HTR-8/SVneo (cell line): ENCODE measurements around the gene KCTD4.
"Not testable (repeated sequence)": the region's sequence is repeated elsewhere in the genome, so short reads cannot be mapped to it uniquely, and the experiment has no call there.

ENCODE experiments used
- DNase-seq: peaks from one replicate; pipeline ENCODE4 v3.0.0; 2011; ENCODE audit warnings: low spot score, mixed read lengths; ENCODE audit not compliant: insufficient read length
- FAIRE-seq: peaks from 2 replicates; lab custom pipeline; 2011; peaks lifted over from hg19 to GRCh38; lab: Jason Lieb, UNC

The KCTD4 gene

DNA sequence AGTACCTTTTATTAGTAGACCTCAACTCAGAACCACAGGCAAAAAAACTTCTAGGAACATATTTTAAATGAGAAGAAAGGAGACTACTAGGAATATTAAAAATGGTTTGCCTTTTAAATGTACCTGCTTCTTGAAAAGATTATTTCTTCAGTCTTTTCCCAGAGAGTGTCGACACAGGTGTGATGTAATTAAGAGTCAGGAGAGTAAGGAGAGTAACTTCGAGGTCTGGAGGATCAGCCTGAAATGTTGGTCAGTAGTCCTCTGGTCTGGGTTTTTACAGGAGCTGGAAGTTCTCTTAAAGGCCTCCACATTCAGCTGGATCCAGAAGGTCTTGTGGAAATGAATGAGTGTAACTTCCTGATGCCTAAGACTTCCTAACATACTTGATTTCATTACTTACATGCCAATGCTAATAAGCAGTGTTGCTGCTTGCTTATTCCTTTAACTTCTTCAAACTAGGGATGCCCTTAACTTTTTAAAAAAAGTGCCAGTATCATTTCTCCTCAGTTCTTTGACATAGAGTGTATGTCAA, at the start of gene KCTD4:
TSS of gene KCTD4 (minus strand) at position 345 of the 532 bp plus-strand sequence. CDS start 6,478 bp downstream, outside the sequence.
- DNase-seq (no peak), FAIRE-seq (no peak)

DNA sequence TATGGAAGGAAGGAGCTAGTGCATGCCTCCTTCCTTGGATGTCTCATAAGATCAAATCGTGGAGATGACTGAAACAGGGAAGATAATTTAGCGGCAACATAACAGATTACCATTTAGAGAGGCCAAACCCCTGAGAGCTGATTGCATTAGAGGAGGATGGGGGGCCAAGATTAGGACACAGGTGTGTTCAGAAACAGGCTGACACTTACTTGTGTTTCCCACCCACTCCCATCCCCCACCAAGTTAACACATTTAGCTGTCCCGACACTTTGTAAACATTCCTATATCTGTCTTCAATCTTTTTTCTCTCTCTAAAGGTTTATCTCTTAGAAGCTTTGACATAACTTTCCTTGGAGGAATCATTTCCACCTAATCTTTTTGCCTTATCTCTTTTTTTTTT, 48.8 kb upstream of the KCTD4 start:
- DNase-seq (no peak), FAIRE-seq (no peak)

DNA sequence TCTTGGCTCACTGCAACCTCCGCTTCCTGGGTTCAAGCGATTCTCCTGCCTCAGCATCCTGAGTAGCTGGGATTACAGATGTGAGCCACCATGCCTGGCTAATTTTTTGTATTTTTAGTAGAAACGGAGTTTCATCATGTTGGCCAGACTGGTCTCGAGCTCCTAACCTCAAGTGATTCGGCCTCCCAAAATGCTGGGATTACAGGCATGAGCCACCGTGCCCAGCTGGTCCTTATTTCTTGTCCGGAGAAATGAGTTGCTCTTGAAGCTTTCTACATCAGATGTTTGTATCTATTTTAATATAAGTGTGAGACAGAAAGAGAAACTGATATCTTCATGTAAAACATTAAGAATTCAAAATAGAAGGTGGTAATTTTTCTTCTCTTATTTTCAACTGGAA, 43.9 kb upstream of the KCTD4 start:
- DNase-seq, FAIRE-seq: not testable (repeated sequence)

DNA sequence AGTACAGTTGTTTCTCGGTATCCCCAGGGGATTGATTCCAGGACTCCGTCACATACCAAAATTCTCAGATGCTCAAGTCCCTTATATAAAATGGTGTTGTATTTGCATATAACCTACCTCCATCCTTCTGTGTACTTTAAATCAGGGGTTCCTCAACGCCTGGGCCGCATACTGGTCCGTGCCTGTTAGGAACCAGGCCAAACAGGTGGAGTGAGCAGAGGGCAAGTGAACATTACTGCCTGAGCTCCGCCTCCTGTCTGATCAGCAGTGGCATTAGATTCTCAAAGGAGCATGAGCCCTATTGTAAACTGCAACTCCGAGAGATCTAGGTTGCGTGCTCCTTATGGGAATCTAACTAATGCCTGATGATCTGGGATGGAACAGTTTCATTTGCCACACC, 42.2 kb upstream of the KCTD4 start:
- DNase-seq (no peak), FAIRE-seq (no peak)

DNA sequence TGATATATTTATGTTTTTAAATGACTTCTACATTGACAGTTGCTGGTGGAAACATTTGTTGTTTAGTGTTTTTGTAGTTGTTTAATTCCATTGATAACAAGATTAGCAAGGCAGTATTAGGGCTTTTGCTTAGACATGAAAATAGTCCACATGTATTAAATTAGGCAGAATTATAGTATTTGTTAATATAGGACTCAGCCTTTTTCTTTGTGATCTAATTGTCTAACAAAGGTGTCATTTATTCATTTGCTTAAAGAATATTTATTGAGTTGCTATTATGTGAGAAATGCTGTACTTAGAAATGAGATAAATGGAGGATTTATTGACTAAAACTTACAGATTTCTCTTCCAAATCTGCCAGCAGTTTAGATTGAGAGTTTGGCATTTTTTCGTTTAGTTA, 41.7 kb upstream of the KCTD4 start:
- DNase-seq, result no peak
- no peak for FAIRE-seq

DNA sequence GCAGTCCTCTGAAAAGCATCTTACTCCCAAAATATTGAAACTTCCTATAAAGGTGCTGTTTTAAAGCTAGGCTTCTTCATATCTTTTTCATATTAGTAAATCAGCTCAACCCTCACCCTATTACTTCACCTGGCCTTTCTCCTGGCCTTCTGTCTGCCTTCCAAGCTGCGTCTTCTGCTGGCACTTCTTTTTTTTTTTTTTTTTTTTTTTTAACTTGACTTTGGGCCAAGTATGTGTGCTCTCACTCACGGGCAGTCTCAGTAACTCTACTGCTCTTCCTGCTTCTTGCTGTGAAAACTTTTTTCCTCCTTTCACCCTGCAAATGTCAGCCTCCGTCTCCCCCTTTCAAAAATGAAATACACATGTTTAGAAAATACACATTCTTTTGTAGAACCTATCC, 41.2 kb upstream of the KCTD4 start:
- FAIRE-seq, result no peak
- DNase-seq, result peak; percentile 35

DNA sequence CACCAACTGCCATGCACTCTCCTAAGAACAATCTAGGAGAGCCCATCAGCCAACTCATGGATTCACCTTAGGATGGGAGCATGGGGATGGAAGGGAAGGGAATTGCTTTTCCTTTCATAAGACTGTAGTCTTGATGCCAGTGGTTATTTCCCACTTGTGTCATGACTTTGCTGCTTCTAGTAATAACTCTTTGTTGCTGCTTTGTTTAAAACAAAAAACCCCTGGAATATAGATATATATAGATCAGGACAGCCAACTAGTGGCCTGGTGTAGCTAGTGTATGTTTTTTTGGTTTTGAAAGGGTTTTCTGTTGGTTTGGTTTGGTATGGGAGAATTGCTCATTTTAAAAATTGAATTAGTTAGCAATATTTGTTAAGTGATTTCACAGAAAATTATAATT, 39.3 kb upstream of the KCTD4 start:
- FAIRE-seq, result no peak
- DNase-seq, result no peak

DNA sequence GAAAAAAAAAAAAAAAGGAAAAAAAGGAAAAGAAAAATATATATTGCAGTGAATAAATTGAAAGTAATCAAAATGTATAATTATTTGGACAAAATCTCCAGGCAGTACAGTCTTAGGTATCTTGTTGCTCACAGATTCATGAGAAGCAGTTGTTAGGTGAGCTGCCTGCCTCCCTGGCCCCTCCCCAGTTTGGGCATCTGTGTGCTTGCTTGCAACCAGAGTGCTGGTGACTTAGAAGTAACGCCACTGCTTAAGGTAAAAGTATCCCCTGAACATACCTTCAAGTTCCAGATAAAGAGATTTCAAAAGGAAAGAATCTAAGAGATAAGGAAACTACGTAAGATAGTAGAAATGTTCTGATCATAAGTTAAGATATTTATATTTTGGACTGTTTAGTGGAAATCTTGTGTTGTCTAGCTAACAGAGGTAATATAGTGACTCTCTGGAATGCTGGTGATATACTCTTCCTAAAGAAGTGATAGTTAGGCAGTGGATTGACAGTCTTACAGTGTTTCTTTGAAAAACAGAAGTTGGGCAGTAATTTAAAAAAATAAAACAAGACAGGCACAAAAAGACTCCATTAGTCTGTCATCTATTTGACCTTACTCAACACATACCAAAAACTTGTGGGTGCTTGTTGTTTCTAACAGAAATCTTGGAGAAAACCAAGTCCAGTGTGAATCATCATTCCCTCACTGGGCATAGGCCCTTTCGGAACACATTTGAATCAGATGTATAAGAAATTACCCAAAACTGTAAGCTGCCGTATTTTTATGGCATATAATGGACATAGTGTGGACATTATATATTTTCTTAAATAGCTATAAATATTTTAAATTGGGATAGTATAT, 38.3 kb upstream of the KCTD4 start:
- DNase-seq, result no peak
- FAIRE-seq, result no peak

DNA sequence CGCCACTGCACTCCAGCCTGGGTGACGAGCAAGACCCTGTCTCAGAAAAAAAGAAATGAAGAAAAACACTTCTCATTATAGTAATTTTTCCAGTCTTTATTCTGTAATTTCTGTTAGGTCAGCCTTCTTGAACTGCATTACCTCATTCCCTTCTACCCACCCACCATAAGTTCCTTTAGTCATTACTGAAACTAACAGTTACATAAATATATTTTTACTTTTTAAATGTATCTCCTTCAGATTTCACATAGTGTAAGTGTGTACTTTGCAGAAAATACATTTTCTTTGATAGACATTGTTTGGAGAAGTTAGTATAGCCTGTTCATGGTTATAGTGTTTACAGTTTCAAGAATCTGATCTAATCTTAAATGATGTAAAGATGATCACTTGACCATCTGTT, 31.7 kb upstream of the KCTD4 start:
- DNase-seq, result no peak
- FAIRE-seq, result no peak

DNA sequence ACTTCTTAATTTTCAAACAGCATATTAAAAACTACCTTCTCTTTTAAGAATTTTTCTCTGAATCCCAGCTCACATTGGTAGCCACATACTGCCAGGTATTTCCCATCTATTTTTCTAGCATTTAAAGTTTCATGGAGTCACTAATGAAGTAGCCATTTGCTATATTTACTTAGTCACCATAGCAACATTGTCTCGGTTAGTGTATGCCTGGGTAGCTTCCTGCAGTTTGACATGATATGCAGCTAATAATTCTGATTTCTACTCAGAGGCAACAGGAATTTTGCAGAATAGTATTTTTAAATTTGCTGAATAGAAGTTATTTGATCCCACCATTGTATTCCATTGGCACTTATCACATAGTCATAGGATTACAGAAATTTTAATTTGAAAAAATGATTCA, 30.9 kb upstream of the KCTD4 start:
- FAIRE-seq (no peak), DNase-seq (no peak)

DNA sequence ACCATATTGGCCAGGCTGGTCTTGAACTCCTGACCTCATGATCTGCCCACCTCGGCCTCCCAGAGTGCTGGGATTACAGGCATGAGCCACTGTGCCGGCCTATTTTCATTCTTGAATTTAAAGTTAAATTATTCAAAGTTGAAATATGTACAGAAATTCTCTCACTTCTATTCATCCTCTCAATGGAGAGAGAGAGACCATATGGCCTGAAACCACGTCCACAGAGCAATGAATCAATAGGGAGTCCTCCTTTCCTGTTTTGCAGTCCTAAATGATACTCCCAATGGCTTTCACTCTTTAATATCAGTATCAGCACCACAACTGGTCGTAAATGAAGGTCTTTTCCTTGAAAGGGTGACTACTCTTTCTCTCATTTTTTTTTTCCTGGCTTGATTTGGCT, 30.5 kb upstream of the KCTD4 start:
- FAIRE-seq (no peak), DNase-seq (no peak)

DNA sequence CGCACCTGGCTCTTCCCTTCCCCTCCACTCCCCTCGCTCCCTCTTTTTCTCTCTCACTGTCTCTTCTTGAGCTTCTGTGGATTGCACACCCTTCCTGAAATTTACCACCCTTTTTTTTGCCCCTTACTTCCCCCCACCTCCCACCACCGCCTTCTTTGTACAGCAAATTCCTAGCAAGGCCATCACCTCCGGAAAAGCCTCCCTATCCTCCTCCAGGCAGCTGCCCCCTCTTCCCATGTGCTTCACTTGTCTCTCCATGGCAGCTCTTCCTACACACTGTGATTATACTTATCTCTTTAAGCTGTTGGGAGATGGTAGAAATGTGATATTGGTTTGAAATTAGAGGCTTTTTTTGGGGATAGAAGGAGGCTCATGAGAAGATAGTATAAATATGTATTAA, 28.3 kb upstream of the KCTD4 start:
- DNase-seq (no peak), FAIRE-seq (no peak)

DNA sequence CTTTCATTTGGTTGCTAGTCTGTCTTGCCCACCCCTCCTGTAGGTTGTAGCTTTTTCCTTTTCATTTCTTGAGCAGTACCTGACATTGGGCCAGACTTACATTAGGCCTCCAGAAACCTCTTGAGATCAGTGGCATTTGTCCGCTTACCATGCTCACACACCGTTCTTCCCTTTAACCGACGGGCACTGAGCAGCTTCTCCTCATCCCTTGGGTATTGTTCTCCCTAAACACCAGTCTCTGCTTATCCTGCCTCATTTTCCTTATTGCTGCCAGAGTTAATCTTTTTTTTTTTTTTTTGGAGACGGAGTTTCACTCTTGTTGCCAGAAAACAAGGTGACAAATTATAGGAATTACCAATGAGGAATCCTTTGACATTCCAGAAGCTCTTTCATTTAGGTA, 27.2 kb upstream of the KCTD4 start:
- FAIRE-seq (no peak), DNase-seq (no peak)

DNA sequence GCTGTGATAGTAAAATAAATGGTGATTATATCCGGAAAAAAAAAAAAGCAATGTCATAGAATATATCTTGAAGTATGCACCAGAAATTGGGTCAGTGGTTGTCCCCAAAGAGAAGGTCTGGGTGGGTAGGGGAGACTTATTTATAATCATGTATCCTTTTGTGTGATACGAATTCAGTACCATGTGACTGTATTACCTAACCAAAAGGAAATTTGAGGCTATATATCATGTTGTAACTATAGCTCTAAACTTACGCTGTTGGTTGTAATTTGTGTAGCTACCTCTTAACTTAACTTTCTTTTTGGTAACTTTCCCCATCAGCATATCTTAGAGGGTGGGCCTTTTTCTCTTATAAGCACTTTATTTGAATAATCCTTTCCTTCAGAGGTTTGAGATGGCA, 25.2 kb upstream of the KCTD4 start:
- DNase-seq, result no peak
- FAIRE-seq, result no peak

DNA sequence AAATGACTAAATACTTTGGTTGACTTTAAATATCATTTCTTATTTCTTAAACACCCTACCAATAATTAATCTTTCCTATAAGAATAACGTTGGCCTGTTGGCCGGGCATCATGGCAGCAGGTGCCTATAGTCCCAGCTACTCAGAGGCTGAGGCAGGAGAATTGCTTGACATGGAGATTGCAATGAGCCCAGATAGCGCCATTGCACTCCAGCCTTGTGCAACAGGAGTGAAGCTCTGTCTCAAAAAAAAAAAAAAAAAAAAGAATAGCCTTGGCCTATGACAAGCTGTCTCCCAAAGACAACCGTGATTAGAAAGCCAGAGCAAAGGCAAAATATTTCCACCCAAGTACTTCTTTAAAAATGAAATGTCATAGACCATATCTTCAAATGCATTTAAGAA, 24.5 kb upstream of the KCTD4 start:
- no peak for FAIRE-seq

DNA sequence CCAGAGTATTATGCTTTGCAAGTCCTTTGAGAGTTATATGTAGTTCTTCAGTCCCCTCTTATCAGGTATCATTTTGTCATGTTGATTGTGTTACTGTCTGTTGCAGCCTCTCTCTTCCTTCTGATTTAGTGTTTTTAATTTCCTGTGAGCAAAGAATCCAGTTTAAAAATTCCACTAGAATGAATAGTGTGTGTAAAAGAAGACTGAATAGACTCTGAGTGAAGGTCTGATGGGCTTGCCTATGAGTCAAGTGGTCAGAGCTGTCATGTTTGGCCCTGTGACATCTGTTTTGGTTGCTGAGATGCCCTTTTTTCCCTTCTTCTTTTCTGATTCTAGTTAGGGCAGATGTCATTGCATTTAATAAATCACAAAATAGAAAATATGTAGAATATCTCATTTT, 23.3 kb upstream of the KCTD4 start:
- DNase-seq, result no peak
- no peak for FAIRE-seq

More for the DNA sequence above, 24.5 kb upstream of the KCTD4 start:
- DNase-seq, result no peak

DNA sequence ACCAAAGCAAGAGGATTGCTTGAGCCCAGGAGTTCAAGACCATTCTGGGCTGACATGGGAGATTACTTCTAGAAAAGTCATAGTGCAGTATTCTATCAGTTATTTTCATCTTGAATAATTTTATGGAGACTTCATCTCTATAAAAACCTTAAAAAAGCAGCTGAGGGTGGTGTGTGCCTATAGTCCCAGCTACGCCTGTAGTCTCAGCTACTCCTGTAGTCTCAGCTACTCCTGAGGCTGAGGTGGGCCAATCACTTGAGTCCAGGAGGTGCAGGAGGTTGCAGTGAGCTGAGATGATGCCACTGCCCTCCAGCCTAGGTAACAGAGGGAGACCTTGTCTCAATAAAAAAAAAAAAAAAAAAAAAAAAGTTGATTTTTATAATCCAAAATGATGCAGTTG, 22.1 kb upstream of the KCTD4 start:
- FAIRE-seq, result no peak
- DNase-seq, result no peak

DNA sequence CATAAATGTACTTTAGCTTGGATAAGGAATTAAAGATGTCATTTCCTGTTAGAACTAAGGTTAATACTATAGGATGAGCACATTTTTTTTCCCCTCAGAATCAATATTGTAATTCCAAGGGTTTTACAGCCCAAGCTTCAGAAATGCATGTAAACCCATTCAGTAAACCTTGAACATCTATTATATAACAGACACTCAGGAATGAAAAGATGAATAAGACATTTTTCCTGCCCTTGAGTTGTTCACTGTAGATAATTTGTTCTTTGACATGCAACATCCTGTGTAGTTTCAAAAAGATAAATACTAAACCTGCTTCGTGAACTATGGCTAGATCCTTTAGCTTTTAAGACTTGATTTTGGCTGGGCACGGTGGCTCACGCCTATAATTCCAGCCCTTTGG, 21.7 kb upstream of the KCTD4 start:
- FAIRE-seq (no peak), DNase-seq (no peak)

DNA sequence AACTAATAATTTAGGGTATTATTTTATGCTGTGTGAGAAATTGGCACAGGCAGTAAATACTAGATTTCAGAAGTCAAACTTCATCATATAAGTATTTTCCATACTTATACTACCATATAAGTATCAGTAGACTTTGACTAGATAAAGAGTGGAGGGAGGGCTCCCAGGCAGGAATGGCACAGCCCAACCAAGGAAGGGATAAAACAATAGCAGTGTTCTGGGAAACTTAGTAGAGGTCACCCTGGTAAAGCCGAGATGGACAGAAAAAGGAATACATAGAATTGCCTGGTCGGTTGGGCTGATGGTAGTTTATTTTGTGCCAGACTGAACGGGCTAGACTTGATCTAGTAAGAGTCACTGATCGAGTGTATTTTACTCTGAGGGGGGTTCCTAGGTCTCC, 19.6 kb upstream of the KCTD4 start:
- FAIRE-seq (no peak), DNase-seq (no peak)

DNA sequence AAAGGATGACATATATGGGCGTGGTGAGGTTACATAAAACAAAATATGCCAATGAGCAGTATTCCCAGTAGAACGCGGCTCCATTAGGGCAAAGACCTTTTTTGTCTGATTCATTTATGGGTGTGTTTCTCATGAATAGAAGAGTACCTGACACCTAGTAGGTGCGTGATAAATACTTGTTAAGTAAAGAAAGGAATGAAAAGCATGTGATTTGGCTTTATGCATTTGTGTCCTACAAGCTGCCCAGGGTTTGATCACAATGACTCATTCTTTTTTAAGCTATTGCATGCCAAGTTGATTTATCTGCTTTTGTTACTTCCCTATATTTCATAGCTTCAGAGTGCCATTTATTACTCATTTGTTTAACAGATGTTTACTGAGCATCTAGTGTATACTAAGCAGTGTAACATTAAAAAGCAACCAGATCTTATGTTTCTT, 19.1 kb upstream of the KCTD4 start:
- DNase-seq, result peak; percentile 42
- FAIRE-seq, result no peak

DNA sequence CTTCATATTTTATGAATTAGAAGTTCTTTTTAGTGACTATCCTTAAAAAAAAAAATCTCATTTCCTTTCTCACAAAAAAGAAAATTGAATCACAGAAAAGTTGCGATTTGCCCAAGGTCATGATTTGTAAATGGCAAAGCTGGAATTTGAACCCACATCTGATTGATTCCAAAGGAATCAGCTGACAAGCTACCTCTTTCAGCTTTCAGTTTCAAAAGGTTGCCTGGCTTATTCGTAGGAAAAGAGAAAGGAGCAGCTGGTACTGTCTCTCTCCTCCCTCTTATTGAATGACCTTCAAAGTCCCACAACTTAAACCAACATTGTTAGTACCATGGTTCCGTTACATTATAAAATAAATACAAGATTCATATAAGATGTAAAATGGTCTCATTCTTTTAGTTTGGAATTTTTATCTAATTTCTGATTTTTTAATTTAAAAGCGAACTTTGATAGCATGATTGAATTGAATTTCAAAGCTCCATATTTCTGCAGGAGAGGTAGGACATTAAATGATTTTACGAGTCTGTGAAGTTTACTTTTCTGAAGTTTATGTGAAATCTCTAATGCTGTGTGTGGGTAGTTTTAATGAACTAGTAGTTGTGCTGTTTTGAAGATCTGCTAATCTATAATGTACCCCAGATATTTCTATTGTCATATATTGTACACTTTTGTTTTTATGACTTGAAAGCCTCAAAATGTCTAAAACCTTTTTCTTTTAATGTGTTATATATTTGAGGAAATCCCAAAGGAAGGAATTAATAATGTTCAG, 18.5 kb upstream of the KCTD4 start:
- FAIRE-seq (no peak), DNase-seq (no peak)
